OCI-LY1 (cell line): ENCODE measurements around the gene RBP3.
"Not testable (repeated sequence)": the region's sequence is repeated elsewhere in the genome, so short reads cannot be mapped to it uniquely, and the experiment has no call there.

ENCODE experiments used
- CTCF ChIP-seq: fragments of 200-600 bp; sonication (generic), shearing (Covaris generic); IDR thresholded peaks from 2 replicates; pipeline ENCODE4 v1.5.1; 2017; ENCODE audit warnings: mild to moderate bottlenecking, antibody characterized with exemption, low read length, moderate library complexity, mixed read lengths
- EZH2 ChIP-seq: fragments of 200-600 bp; sonication (generic), shearing (Covaris generic); IDR thresholded peaks from 2 replicates; pipeline ENCODE4 v1.8.0; 2017; ENCODE audit warnings: borderline replicate concordance, mixed run types, mild to moderate bottlenecking, antibody characterized with exemption, low read length, moderate library complexity, mixed read lengths

- not testable (repeated sequence) for TF ChIP-seq CTCF, EZH2
These were observed 37.9 kb downstream of the RBP3 start for GRCh38 chr10:47386104-47386503.
